MCF 10A (cell line): ENCODE results near the gene ROR1. TPM values are rescaled to one million over a fixed set of nuclear protein-coding genes. Genes with fewer than 3 reads are reported as not detected.
A peak's percentile ranks its signal among the peaks of the same experiment; 100 is the strongest.

ENCODE experiments used
- BruUV-seq: library from RNA; stranded (reverse); fragments of 400-500 nt; replicated peaks from 2 replicates; lab custom pipeline; 2021; lab: Mats Ljungman, UMichigan
- CTCF ChIA-PET: fragments of 300-600 bp; sonication (Branson Sonifier 250); formaldehyde crosslinking; extraction: SDS; loops from one replicate; lab custom pipeline; 2021; ENCODE audit warnings: antibody characterized with exemption, inconsistent platforms; lab: Yijun Ruan, JAX
- POLR2A ChIA-PET: fragments of 300-600, 350-650 bp; sonication (Branson Sonifier 250); formaldehyde crosslinking; extraction: SDS; loops from one replicate; lab custom pipeline; 2020; ENCODE audit warnings: antibody characterized with exemption, inconsistent platforms; lab: Yijun Ruan, JAX
- DNase-seq: peaks from one replicate; pipeline ENCODE4 v3.0.0-alpha.2; 2018; ENCODE audit not compliant: unreplicated experiment
- H3K27ac Mint-ChIP-seq: one replicate; pipeline ENCODE4 v1.8.0; 2022; ENCODE audit warnings: mild to moderate bottlenecking, low read depth, mixed read lengths; ENCODE audit not compliant: unreplicated experiment
- H3K27me3 Mint-ChIP-seq: one replicate; pipeline ENCODE4 v1.8.0; 2022; ENCODE audit warnings: mixed read lengths; ENCODE audit not compliant: insufficient read depth, unreplicated experiment
- H3K36me3 Mint-ChIP-seq: one replicate; pipeline ENCODE4 v1.8.0; 2022; ENCODE audit warnings: mild to moderate bottlenecking, moderate library complexity, mixed read lengths; ENCODE audit not compliant: insufficient read depth, unreplicated experiment
- H3K4me1 Mint-ChIP-seq: one replicate; pipeline ENCODE4 v1.8.0; 2022; ENCODE audit warnings: mixed read lengths; ENCODE audit not compliant: insufficient read depth, unreplicated experiment
- H3K4me3 Mint-ChIP-seq: one replicate; pipeline ENCODE4 v1.8.0; 2022; ENCODE audit warnings: mild to moderate bottlenecking, moderate library complexity, mixed read lengths; ENCODE audit not compliant: unreplicated experiment
- H3K9me3 Mint-ChIP-seq: one replicate; pipeline ENCODE4 v1.8.0; 2022; ENCODE audit warnings: mixed read lengths; ENCODE audit not compliant: unreplicated experiment
- intact Hi-C: fragments of 100-400 bp; cut with micrococcal nuclease; formaldehyde crosslinking; loops from 2 replicates; pipeline ENCODE4 v1.14.1; 2022
- total RNA-seq: library from RNA; stranded (reverse); gene quantifications from 2 replicates; pipeline ENCODE4 v1.2.3, GENCODE V29; 2022
- TF ChIP-seq, protein P1 (sequence below): fragments of 200-600 bp; IDR thresholded peaks from one replicate; pipeline ENCODE4 v1.8.0; 2022; ENCODE audit warnings: antibody characterized with exemption, mild to moderate bottlenecking; ENCODE audit not compliant: unreplicated experiment

ROR1 gene
- total RNA-seq, 1 experiment from 2014 or later, result 4.6 TPM

DNA sequence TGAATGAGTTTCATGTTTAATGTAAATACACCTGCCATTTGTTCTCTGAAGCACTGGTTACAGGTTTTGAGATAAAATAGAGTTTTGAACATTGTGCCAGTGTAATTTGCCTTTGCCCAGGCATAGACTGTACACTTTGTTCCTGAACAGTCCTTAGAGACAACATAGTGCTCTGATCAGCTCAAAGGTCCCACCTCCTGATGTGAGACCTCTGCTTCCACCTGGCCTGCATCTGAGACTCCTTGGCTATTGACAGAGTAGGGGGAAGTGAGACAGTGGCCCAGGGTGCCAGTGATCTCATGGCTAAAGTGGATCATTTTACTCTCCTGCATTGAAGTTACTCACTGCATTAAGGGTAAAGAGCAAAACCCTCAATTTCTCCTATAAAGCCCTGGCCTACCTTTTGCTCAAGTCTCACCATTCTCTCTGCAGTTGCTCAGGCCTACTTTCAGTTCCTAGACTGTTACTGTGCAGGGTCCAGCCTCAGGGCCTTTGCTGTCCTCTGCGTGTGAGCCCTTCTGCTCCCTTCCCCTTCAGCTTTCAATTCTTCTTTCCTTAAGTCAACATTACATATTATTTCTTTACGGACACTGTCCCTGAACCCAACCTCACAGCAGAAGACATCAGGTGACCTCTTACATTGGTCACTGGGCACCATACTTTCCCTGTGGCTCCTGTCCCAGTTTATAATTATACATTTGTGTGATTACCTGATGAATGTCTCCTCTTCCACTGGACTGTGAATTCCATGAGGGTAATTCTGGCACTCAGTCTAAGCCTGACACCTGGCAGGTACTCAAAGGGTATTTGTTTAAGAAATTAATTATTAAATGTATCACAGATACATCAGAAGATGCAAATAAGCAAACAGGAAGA lies 142.9 kb downstream of the ROR1 start:
- no peaks in the 10 kb centered on the region for H3K36me3 Mint-ChIP-seq
- ChIA-PET POLR2A (no interaction called here), CTCF (interaction anchor here (0.6 to 1.9 kb wide), 3 partner anchors 14 to 352 kb away, joined by 3 to 7 read pairs (median 3); no protein-coding TSS in a partner anchor)
- TF ChIP-seq, protein P1, sequence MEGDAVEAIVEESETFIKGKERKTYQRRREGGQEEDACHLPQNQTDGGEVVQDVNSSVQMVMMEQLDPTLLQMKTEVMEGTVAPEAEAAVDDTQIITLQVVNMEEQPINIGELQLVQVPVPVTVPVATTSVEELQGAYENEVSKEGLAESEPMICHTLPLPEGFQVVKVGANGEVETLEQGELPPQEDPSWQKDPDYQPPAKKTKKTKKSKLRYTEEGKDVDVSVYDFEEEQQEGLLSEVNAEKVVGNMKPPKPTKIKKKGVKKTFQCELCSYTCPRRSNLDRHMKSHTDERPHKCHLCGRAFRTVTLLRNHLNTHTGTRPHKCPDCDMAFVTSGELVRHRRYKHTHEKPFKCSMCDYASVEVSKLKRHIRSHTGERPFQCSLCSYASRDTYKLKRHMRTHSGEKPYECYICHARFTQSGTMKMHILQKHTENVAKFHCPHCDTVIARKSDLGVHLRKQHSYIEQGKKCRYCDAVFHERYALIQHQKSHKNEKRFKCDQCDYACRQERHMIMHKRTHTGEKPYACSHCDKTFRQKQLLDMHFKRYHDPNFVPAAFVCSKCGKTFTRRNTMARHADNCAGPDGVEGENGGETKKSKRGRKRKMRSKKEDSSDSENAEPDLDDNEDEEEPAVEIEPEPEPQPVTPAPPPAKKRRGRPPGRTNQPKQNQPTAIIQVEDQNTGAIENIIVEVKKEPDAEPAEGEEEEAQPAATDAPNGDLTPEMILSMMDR, result no peak
- DNase-seq, result no peak
- H3K4me1 Mint-ChIP-seq, result peaks cover 16% of the 10 kb centered on the region
- intact Hi-C loops, result loop anchor here (5.0 kb wide), 1 partner anchor 299 kb away; no protein-coding TSS in a partner anchor
- no peak overlapping the region for H3K27ac Mint-ChIP-seq
- no peaks in the 10 kb centered on the region for H3K9me3 Mint-ChIP-seq
- no TSS peak for BruUV-seq
- no peak overlapping the region for H3K4me3 Mint-ChIP-seq
- no peaks in the 10 kb centered on the region for H3K27me3 Mint-ChIP-seq

DNA sequence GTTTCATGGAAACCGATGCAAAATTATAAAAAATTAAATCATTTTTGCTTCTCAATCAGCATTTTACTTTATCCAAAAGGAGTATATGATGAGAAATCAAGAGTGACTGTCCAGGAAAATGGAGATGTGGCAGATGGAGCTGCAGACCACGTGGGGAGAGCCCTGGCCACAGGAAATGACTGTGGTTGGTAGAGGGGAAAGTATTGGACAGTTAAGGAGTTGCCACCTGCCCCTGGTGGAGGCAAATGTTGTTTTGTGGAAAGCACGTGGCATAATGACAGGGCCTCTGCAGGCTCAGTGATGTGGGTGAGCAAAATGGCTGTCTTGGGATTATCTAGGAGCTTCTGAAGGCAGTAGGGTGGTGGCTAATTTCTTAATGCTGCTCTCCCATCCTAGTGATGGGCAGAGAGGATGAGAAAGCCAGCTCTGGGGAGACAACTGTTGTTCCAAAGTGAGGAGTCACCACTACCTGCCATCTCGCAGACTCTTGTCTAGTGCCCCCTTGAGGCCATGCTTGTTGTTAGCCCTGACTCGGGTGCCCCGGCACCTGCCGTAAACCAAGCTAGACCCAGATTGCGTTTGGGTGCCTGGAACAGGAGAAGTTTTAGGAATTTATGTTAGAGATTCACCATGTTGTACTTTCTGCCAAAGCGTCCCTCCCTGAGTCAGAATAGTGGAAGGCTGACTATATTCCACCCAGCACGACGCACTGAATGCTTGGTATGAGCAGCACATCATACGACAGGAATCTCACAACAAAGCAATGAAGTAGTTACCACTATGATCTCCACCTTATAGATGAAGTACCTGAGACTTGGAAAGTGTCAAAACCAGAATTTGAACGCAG lies 144.0 kb downstream of the ROR1 start:
- ChIA-PET CTCF (interaction anchor here (0.6 to 1.9 kb wide), 4 partner anchors 15 to 226 kb away, joined by 3 to 7 read pairs (median 4); no protein-coding TSS in a partner anchor), POLR2A (no interaction called here)
- Mint-ChIP-seq H3K27ac (no peak overlapping the region), H3K4me1 (peaks cover 16% of the 10 kb centered on the region), H3K9me3 (no peaks in the 10 kb centered on the region), H3K36me3 (no peaks in the 10 kb centered on the region), H3K27me3 (no peaks in the 10 kb centered on the region), H3K4me3 (no peak overlapping the region)
- DNase-seq, result peak; percentile 46
- TF ChIP-seq, protein P1, result peak; percentile 12
- intact Hi-C loops, result loop anchor here (5.0 kb wide), 1 partner anchor 300 kb away; no protein-coding TSS in a partner anchor
- BruUV-seq, result no TSS peak

DNA sequence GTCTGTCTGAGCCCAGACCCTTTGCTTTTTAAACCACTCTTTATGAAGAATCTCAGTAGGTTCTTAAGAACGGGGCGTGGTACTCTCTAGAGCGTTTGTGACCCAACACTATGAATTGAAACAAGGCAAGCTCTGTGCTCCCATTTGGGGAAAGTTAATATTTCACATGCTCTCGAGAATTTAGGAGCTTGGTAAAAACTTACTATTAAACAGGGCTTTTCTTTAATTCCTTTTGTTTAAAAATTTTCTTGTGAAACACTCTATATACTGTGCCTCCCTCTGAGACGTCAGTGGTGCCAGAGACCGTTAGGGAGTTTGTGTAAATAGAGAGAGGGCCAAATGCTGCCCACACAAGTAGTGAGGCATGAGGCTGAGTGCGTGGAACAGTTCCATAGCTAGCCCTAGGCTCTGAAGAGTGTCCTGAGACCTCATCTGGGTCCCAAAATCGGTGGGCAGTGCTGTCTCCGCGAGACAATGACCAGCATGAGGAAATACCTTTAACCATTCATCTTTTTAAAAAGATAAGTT lies 144.7 kb downstream of the ROR1 start:
- Mint-ChIP-seq H3K27ac (no peak overlapping the region), H3K4me3 (no peak overlapping the region)

More for the DNA sequence above, 144.7 kb downstream of the ROR1 start:
- intact Hi-C loops, result loop anchor here (5.0 kb wide), 1 partner anchor 301 kb away; no protein-coding TSS in a partner anchor
- Mint-ChIP-seq H3K9me3 (no peaks in the 10 kb centered on the region), H3K36me3 (no peaks in the 10 kb centered on the region), H3K27me3 (no peaks in the 10 kb centered on the region), H3K4me1 (peaks cover 20% of the 10 kb centered on the region)
- TF ChIP-seq, protein P1, result no peak
- ChIA-PET POLR2A (no interaction called here), CTCF (interaction anchor here (0.6 to 2.6 kb wide), 6 partner anchors 16 to 227 kb away, joined by 3 to 9 read pairs (median 4); partner anchors contain the start of gene ROR1)
- DNase-seq, result no peak
- no TSS peak for BruUV-seq
